Mucosa of stomach (tissue), 1 donor: ENCODE measurements around the gene MYL3.
"Not testable (repeated sequence)": the region's sequence is repeated elsewhere in the genome, so short reads cannot be mapped to it uniquely, and the experiment has no call there.

Experiments used
- H3K27me3 ChIP-seq: one replicate; pipeline ENCODE4 v1.7.0; 2013; ENCODE audit warnings: mild to moderate bottlenecking, low read length; ENCODE audit not compliant: control insufficient read depth, insufficient read depth
- H3K36me3 ChIP-seq: one replicate; pipeline ENCODE4 v1.7.0; 2013; ENCODE audit warnings: low read length; ENCODE audit not compliant: control insufficient read depth, insufficient read depth
- H3K4me1 ChIP-seq: one replicate; pipeline ENCODE4 v1.7.0; 2013; ENCODE audit warnings: mild to moderate bottlenecking, low read length; ENCODE audit not compliant: control insufficient read depth, insufficient read depth
- H3K4me3 ChIP-seq: one replicate; pipeline ENCODE4 v1.7.0; 2013; ENCODE audit warnings: low read length
- H3K9ac ChIP-seq: one replicate; pipeline ENCODE4 v1.7.0; 2013; ENCODE audit warnings: mild to moderate bottlenecking, low read length, moderate library complexity
- H3K9me3 ChIP-seq: one replicate; pipeline ENCODE4 v1.7.0; 2013; ENCODE audit warnings: mild to moderate bottlenecking, low read length, moderate library complexity; ENCODE audit not compliant: control insufficient read depth
- donor health status: Pancreatic carcinoma.

Gene MYL3

GRCh38 chr3:46812237-46812791 is 50.9 kb downstream of the MYL3 start:
- no peak overlapping the region for H3K4me3 ChIP-seq

DNA sequence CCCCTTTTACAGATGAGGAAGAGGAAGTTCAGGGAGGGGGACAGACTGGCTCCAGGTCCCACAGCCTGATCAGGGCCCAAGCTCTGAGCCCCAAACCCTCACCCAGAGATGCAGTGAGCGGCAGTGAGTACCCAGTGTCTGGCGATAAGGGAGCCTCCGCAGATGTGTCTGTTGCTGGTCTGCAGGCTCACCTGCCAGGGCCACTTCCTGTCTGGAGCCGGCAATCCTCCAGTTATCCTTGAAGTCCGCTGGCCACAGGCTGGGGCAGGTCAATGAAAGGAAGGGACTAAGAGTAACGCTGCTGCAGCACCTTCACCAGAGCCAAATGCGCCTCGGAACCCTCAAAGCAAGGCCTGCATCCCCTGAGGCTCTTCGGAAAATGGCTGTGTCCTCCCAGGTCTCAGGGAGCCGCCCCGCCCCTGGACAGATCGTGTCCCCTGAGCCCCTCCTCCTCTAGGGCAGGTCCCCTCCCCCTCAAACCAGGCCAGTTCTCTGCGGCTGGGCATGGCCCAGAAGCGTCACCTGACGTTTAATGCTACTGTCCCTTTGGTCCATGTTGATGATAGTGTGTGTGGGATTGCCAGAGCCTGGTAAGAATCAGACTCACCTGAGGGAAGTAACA is 51.5 kb downstream of the MYL3 start:
- Histone ChIP-seq H3K9ac (no peak overlapping the region), H3K27me3 (peaks cover 16% of the 10 kb centered on the region), H3K9me3 (no peaks in the 10 kb centered on the region), H3K4me1 (peaks cover 10% of the 10 kb centered on the region), H3K36me3 (no peaks in the 10 kb centered on the region), H3K4me3 (no peak overlapping the region)

More at GRCh38 chr3:46812237-46812791, 50.9 kb downstream of the MYL3 start:
- H3K9me3 ChIP-seq = no peaks in the 10 kb centered on the region
- peaks cover 16% of the 10 kb centered on the region for H3K27me3 ChIP-seq
- no peak overlapping the region for H3K9ac ChIP-seq
- no peaks in the 10 kb centered on the region for H3K36me3 ChIP-seq
- H3K4me1 ChIP-seq = peaks cover 10% of the 10 kb centered on the region

DNA sequence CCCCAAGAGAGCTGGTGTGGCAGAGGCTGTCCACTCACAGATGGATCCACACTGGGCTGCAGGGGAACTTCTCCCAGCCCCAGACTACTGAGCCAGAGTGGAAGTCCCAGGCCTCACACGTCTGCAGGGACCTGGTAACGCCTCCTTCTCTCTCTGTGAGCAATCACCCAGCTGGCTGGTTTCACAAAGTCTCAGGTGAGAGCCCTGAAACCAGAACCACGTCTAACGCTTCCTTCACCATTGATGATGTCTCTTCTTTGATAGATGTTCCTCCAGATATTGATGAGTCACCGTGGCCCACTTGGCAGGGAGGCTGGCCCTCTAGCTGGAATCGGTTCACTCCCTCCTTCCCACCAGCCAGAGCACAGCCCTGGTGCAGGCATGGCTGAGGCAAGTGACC is 54.5 kb downstream of the MYL3 start:
- Histone ChIP-seq H3K4me1 (peaks cover 10% of the 10 kb centered on the region), H3K27me3 (peaks cover 16% of the 10 kb centered on the region)
- not testable (repeated sequence) for H3K9me3 ChIP-seq, H3K4me3 ChIP-seq, H3K36me3 ChIP-seq, H3K9ac ChIP-seq
